GM12874 (cell line): ENCODE data around the gene RAD21L1.

ENCODE experiments used
- CTCF ChIP-seq: IDR thresholded peaks from 2 replicates; pipeline ENCODE4 v1.5.1; 2011; ENCODE audit warnings: low read depth, mild to moderate bottlenecking, control low read depth, low read length, moderate library complexity; ENCODE audit not compliant: insufficient read depth

Gene RAD21L1

GRCh38 chr20:1265226-1265915 is 39.5 kb downstream of the RAD21L1 start:
- TF ChIP-seq CTCF: no peak

GRCh38 chr20:1265916-1266166 is 40.0 kb downstream of the RAD21L1 start:
- no peak for TF ChIP-seq CTCF

- no peak for TF ChIP-seq CTCF
These were observed 40.5 kb downstream of the RAD21L1 start, which contains the start of gene SNPH for GRCh38 chr20:1266167-1266973. Gene SNPH, plus strand, starts transcription at chr20:1266294. Its CDS starts 29,946 bp downstream, at chr20:1296240.

GRCh38 chr20:1267161-1267560 is 41.3 kb downstream of the RAD21L1 start:
- no peak for TF ChIP-seq CTCF

GRCh38 chr20:1267809-1268374 is 42.0 kb downstream of the RAD21L1 start:
- no peak for TF ChIP-seq CTCF

- TF ChIP-seq CTCF: no peak
These were observed 43.4 kb downstream of the RAD21L1 start for GRCh38 chr20:1269235-1269634.

GRCh38 chr20:1269850-1270249 is 44.0 kb downstream of the RAD21L1 start:
- TF ChIP-seq CTCF: no peak
